Ureter (tissue), 1 donor: ENCODE measurements around the gene PLEKHG4B. TPM values are rescaled to one million over a fixed set of nuclear protein-coding genes. Genes with fewer than 3 reads are reported as not detected.

Experiments used
- DNase-seq: peaks from one replicate; pipeline ENCODE4 v3.0.0-alpha.2; 2020; ENCODE audit warnings: low spot score
- total RNA-seq: library from RNA; stranded (reverse); gene quantifications from one replicate; pipeline ENCODE4 v1.2.4, GENCODE V29; 2023
- donor health status: DM: yes; HTN: yes; CAD: no.

PLEKHG4B gene
- total RNA-seq, 1 donor from 2014 or later, result 9.5 TPM

DNA sequence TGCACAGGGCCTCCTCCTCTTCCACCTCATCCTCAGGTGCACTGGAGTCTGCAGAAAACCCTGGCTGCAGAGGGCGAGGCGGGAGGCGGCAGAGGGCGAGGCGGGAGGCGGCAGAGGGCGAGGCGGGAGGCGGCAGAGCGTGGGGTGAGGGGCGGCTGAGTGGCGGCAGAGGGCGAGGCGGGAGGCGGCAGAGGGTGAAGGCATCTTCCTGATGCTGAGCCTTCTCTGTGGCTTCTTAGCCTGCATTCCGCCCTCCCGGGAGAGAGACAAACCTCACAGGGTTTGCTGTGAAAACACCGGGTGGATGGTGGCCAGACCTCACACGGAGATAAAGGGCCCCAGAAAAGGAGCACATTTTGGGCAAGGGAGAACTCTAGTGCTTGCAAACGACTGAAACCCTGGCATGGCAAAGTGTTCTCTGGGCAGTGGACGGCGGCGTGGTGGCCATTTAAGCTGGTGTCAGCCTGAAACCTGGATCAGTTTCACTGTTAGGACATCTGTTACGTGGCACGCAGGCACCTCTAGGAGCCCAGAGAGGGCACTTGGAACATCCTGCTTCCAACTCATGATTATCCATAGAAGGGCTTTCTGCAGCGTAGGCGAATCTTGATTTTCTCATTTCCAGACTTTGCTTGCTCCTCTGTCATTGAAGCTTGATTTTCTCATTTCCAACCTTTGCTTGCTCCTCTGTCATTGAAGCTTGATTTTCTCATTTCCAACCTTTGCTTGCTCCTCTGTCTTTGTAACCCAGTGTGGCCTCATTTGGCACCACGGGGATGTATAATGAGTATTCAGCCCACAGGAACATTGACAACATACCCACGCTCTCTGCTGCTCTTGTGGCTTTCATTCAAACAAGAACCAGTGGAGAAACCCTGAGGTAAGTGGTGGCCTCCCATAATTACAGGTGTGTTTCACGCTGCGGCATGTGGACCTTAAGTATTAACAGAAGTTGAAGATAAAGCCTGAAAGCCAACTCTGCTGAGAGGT, 16.3 kb upstream of the PLEKHG4B start:
- DNase-seq, result peak; percentile 28

DNA sequence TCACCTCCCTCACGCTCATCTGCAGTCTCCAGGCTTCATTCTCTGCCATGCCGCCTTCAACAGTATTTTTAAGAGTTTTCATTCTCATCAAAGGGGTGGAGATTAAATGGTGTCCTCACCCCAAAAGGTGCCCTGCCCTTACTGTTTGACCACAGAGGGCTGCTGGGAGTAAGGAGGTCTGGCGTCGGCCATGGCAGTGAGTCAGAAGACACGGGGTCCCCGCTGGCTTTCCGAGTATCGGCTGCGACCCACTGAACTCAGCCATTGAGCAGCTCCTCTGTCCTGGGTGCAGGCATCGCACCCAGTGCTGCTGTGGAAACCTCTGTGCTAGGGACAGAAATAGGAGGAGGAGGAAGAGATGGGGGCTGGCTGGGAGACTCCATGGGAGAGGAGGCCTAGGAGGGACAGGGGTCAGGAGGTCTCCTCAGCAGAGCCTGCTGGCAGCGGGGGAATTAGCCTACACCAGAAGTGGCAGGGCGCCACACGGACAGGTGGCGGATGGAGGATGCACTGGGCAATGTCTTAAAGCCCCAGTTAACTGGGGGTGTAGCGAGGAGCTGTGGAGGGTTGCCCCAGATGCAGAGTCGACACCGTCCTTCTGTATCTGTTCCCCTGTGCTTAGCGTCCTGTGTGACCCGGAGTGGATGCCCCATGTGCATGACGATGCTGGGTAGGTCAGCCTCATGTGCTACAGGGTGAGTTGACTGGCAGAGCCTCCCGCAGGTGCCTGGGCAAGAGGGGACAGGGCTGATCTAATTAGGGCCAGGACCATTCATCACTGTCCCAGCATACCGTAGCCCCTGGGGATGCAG, 15.4 kb upstream of the PLEKHG4B start:
- DNase-seq, result peak; percentile 36

- no peak for DNase-seq
Observed at GRCh38 chr5:77170-77501, 14.8 kb upstream of the PLEKHG4B start.

- DNase-seq, result peak; percentile 12
Observed at GRCh38 chr5:77546-77945, 14.4 kb upstream of the PLEKHG4B start.

GRCh38 chr5:77957-78804, 13.8 kb upstream of the PLEKHG4B start:
- peak; percentile 37 for DNase-seq

- no peak for DNase-seq
Observed at GRCh38 chr5:78805-79149, 13.2 kb upstream of the PLEKHG4B start.

- peak; percentile 19 for DNase-seq
Observed at GRCh38 chr5:79263-79662, 12.7 kb upstream of the PLEKHG4B start.

- no peak for DNase-seq
Observed at GRCh38 chr5:79821-80220, 12.1 kb upstream of the PLEKHG4B start.

GRCh38 chr5:81391-82021, 10.5 kb upstream of the PLEKHG4B start:
- DNase-seq, result no peak

DNA sequence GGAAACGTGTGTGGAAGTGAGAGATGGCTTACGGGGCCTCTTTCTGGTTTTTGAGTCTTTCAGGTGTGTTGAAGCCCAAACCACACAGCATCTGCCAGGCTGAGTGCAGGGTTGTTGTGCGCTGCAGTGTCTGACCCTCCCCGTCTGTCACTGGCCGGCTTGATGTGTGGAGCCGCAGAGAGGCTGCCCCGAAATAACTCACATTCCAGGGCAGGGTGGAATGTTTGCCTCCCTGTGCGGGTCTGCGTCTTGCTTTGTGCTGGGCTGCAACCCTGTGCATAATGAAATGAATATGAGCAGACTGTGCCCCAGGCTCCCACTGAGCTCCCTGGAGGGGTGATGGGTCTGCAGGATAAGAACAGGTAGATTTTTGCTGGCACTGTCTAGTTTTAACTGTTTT, 9.9 kb upstream of the PLEKHG4B start:
- no peak for DNase-seq

GRCh38 chr5:82570-82969, 9.4 kb upstream of the PLEKHG4B start:
- no peak for DNase-seq

- DNase-seq, result no peak
Observed at GRCh38 chr5:83029-83428, 8.9 kb upstream of the PLEKHG4B start.

DNA sequence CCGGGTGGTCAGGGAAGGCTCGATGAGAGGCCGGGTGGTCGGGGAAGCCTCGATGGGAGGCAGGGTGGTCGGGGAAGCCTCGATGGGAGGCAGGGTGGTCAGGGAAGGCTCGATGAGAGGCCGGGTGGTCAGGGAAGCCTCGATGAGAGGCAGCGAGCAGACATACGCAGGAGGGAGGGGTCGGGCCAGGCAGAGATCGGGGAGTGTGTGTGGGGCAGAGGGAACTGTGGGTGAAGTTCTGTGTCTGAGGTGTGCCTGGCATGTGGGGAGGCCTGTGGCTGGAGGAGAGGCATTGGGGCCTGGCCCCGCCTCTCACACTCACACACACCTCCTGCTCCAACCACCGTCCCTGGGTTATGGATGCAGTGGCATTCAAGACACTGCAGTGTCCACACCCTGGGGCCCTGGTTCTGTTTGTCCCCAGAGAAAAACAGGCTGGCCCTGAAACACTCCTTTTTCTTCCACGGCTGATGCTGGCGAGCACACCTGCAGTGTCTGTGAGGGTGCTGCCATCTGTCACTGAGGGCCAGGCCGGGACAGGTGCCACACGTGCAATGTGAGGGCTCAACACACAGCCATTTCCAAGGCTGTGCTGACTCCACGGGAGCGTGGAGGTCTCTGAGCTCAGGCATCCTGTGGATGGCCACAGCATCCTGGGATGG, 6.5 kb upstream of the PLEKHG4B start:
- DNase-seq, result no peak

DNA sequence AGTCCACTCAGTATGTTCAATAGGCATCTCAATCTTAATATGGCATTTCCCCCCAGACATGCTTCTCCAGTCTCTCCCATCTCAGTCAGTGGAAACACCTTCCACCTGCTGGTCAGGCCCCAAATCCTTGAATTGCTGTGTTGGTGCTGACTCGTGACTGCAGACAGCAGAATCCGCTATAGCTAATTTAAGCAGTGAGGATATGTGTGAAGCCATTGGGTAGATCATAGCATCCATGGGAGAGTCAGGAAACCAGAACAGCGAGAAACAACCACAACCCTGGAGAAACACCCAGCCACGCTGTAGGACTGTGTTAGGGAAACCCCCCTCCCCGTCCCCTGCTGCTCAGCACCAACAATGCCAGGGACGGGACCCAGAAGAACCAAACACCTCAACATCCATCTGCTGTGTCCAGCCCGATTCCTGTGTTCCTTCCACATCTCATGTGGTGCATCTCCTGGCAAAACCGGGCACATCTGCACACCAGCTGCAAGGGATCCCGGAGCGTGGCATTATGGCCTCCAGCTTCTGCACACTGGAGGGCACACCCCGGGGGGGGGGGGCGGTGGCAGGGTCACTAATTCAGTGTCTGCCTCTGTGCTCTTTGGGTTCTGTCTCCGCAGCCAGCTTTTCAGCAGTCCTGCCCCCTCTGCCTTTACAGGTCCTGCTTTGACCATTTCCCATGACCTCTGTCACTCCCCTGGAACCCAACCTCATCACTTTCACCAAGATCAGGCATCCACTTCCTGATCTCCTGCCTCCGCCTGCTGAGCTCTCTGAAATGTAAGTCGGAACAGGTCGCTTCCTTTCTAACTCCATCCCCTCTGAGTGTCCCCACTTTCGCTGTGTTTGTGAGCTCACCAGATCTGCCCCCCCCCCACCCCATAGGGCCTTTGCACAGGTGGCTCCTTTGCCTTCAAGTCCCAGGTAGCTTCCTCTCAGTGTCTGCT, 2.4 kb upstream of the PLEKHG4B start:
- peak; percentile 28 for DNase-seq

DNA sequence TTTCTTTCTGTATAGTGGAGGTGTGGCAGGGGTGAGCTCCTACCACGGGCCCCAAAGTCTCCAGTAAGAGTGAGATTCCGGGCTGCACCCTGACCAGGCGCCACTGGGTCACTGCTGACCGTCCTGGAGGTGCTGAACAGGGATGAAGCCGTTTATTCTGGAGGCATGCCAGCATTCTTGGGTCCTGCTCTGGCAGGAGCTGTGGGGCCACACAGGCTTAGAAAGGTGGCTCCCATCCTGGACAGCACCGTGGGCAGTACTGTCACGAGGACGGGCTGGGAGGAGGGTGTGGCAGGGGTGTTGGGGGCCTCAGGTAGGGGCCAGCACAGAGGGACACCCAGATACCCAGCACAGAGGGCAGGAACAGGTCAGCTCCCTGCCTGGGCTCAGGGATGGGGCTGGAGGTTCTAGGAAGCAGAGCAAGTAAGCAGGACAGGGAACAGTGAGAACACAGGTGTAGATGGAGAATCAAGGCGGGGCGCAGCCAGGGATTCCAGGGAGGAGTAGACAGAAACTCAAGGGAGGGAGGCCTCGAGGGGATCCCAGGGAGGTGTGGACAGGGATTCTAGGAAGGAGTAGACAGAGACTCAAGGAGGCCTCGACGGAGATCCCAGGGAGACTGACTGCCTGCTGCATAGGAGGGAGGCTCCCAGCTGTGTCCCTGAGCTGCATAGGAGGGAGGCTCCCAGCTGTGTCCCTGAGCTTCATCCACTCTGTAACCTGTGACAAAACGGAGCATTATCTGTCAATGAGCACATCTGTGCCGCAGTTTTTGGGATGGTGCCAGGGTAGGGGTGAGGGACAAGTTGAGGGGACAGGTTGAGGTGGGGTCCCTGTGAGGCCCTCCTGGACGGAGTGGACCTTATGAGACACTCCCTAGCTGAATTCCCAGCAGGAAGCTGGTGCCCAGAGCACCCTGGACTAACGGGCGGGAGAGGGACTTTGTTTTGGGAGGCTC, 1.1 kb upstream of the PLEKHG4B start:
- peak; percentile 38 for DNase-seq

DNA sequence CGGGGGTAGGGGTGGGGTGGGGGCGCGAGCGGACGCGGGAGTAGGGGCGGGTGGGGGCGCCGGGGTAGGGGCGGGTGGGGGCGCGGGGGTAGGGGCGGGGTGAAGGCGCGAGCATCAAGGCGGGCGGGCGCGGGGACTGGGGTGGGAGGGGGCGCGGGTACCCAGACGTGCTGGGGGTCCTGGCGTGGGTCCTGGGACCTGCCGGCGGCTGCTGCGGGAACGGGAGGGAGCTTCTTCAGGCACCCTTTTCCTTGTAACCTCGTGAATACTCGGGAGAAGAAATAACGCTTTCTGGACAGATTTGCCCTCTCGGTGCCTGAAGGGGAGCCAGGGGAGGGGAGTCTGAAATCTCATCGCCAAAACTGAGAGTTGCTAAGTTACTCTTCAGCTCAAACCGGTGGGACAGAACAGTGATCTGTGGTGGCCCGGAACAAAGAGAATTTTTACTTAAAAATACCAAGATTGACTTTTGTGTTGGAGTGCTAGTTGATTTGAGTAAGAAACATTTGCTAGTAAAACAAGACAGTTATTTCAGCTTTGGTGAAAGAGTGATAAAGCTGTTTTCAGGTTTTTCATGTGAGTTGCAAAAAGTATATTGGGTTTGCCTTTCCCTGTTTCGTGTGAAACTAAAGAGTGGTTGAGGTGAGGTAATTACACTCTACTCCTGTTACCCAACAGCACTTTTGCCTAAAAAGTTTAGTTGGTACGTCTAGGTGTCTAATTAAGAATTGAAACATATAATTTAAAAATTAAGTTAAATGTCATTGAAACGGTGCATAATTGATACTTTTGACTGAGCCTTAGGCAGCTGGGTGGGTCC, 643 bp downstream of the PLEKHG4B start:
- DNase-seq, result peak; percentile 25

- DNase-seq, result peak; percentile 23
Observed at GRCh38 chr5:93221-93980, 1.4 kb downstream of the PLEKHG4B start.
